ENCODE results near the gene MFN1. TPM values are rescaled to one million over a fixed set of nuclear protein-coding genes. Genes with fewer than 3 reads are reported as not detected.

The MFN1 gene
- total and polyA plus RNA-seq, 4 donors: 9.9 to 61.3 (median 40.7) TPM

DNA sequence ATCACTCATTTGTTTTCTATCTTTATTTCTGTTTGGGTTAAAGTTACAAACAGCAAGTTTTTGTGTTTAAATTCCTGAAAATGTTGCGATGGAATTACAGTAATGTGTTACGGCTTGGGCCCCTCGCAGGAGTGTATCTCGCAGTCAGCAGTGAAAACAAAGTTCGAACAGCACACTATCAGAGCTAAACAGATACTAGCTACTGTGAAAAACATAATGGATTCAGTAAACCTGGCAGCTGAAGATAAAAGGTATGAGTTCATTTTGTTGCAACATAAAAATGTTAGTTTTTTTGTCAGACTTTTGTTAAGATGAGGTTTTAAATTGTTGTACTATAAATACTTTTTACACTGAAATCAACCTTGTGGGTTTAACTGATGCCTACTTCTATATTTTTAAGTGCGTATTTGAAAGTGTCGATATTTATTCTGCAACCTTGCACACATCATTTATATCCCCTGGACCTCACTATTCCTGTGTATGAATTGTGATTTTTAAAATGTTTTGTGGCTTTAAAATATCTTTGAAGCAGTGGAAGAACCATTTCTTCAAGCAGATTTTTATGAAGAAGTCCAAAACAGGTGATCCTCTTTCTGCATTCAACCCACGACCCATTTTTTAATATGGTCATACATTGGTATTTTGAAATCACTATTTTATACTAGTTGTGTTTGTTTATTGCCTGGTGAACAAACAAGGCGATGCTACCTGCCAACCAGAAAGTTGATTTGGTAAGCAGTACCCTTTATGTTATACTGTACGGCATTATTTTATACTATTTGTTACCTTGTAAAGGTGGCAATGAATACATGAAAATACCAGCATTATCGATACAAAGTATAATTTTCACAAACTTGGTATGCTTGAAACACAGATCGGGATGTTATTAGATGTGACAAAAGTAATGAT is 27.8 kb downstream of the MFN1 start:
- intact Hi-C loops (cut with DNase I): no loop called here
- ATAC-seq (ENCODE audit: low FRiP score): no peak
- DNase-seq: no peak
- 89 to 90% methylated on average over 12 of the region's 12 CpGs for WGBS, 2 donors
- Histone ChIP-seq H3K9me3 (ENCODE audit: control insufficient read depth, low read length) (no peaks in the 10 kb centered on the region), H3K4me1 (ENCODE audit: control insufficient read depth in 1 of 2, insufficient read depth in 2 of 2, low read length in 2 of 2) (no peaks in the 10 kb centered on the region), H3K36me3 (ENCODE audit: control insufficient read depth in 1 of 2, insufficient read depth in 2 of 2, low read length in 1 of 2) (no peaks in the 10 kb centered on the region), H3K27me3 (ENCODE audit: control insufficient read depth in 1 of 2, insufficient read depth in 2 of 2, low read length in 1 of 2) (no peaks in the 10 kb centered on the region), H3K27ac (ENCODE audit: low read depth in 1 of 2, low read length in 2 of 2) (no peak overlapping the region), H3K4me3 (ENCODE audit: low read length in 2 of 2) (no peak overlapping the region)

DNA sequence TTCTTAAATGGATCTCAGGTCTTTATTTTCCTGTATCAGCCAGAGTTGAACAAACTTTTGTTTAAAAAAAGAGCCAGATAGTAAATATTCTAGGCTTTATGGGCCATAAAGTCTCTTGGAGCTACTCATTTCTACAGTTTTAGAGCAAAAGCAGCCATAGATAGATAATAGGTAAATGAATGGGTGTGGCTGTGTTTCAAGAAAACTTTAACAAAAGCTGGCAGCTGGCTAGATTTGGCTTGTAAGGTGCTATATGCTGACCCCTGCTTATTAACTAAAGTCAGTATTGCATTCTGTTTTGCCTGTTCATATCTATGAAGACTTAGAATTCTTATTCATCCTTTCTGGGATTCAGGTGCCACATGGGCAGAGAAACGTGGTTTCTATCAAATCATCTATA is 29.0 kb downstream of the MFN1 start:
- intact Hi-C loops (cut with DNase I): no loop called here
- Histone ChIP-seq H3K27ac (ENCODE audit: low read depth in 1 of 2, low read length in 2 of 2) (no peak overlapping the region), H3K36me3 (ENCODE audit: control insufficient read depth in 1 of 2, insufficient read depth in 2 of 2, low read length in 1 of 2) (no peaks in the 10 kb centered on the region), H3K27me3 (ENCODE audit: control insufficient read depth in 1 of 2, insufficient read depth in 2 of 2, low read length in 1 of 2) (no peaks in the 10 kb centered on the region), H3K9me3 (ENCODE audit: control insufficient read depth, low read length) (no peaks in the 10 kb centered on the region), H3K4me3 (ENCODE audit: low read length in 2 of 2) (no peak overlapping the region), H3K4me1 (ENCODE audit: control insufficient read depth in 1 of 2, insufficient read depth in 2 of 2, low read length in 2 of 2) (no peaks in the 10 kb centered on the region)
- 84 to 94% methylated on average over 1 of the region's 1 CpG for WGBS, 2 donors
- DNase-seq: no peak
- ATAC-seq (ENCODE audit: low FRiP score): no peak

DNA sequence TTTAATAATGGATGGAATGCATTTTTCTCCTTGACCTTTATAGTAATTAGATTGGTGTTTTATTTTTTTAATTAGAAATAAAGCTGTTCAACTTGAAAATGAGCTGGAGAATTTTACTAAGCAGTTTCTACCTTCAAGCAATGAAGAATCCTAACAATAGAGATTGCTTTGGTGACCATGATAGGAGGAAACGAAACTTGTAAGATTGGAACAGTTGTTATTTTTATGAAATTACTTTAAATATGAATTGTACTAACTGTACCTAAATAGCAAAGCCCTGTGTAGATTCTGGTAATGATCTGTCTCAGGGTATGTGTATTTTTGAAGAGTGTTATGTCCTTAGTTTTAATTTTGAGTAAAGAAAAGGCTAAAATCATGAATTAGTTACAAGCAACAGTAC is 44.4 kb downstream of the MFN1 start:
- no peaks in the 10 kb centered on the region for H3K9me3 ChIP-seq (ENCODE audit: control insufficient read depth, low read length)
- no peaks in the 10 kb centered on the region for H3K27me3 ChIP-seq (ENCODE audit: control insufficient read depth in 1 of 2, insufficient read depth in 2 of 2, low read length in 1 of 2)
- DNase-seq (no peak), ATAC-seq (ENCODE audit: low FRiP score) (no peak)
- H3K4me1 ChIP-seq (ENCODE audit: control insufficient read depth in 1 of 2, insufficient read depth in 2 of 2, low read length in 2 of 2): no peaks in the 10 kb centered on the region
- peaks cover 1 to 2% of the 10 kb centered on the region in 2 donors for H3K36me3 ChIP-seq (ENCODE audit: control insufficient read depth in 1 of 2, insufficient read depth in 2 of 2, low read length in 1 of 2)
- H3K27ac ChIP-seq (ENCODE audit: low read depth in 1 of 2, low read length in 2 of 2): no peak overlapping the region
- 67 to 68% methylated on average over 1 of the region's 1 CpG for WGBS, 2 donors
- intact Hi-C loops (cut with DNase I): no loop called here
- no peak overlapping the region for H3K4me3 ChIP-seq (ENCODE audit: low read length in 2 of 2)

DNA sequence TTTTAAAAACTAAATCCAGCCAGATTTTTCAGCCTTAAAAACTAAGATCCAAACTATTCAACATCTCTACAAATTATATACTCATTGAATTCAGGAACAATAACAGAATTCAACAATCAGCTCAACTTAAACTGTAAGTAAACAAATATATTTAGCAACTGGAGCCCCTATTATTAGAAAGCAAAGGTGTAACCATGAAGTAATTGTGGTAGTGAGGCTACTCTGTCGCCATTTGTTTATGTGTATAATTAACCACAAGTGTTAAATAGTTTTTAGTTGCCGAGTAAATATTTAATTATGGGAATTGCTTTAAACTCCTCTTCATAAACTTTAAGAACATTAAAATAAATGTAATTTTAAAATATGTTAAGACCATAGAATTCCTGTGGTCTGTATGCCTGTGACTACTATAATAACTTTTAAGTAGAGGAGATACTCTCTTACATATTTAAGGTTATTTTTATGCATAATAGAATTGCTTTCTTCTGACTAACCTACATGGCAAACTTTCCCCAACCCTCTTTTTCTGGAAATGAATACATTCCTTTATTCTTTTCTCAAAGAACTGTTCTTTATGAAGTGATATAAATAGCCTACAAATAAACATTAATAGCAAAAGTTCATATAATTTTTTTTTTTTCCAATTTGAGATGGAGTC is 51.2 kb downstream of the MFN1 start:
- Histone ChIP-seq H3K27me3 (ENCODE audit: control insufficient read depth in 1 of 2, insufficient read depth in 2 of 2, low read length in 1 of 2) (no peaks in the 10 kb centered on the region), H3K4me3 (ENCODE audit: low read length in 2 of 2) (no peak overlapping the region), H3K9me3 (ENCODE audit: control insufficient read depth, low read length) (no peaks in the 10 kb centered on the region), H3K27ac (ENCODE audit: low read depth in 1 of 2, low read length in 2 of 2) (no peak overlapping the region), H3K36me3 (ENCODE audit: control insufficient read depth in 1 of 2, insufficient read depth in 2 of 2, low read length in 1 of 2) (peaks cover 0 to 3% of the 10 kb centered on the region in 2 donors), H3K4me1 (ENCODE audit: control insufficient read depth in 1 of 2, insufficient read depth in 2 of 2, low read length in 2 of 2) (no peaks in the 10 kb centered on the region)
- ATAC-seq (ENCODE audit: low FRiP score) (no peak), DNase-seq (no peak)
- intact Hi-C loops (cut with DNase I): no loop called here
- WGBS, 2 donors: 78 to 80% methylated on average over 2 of the region's 2 CpGs

DNA sequence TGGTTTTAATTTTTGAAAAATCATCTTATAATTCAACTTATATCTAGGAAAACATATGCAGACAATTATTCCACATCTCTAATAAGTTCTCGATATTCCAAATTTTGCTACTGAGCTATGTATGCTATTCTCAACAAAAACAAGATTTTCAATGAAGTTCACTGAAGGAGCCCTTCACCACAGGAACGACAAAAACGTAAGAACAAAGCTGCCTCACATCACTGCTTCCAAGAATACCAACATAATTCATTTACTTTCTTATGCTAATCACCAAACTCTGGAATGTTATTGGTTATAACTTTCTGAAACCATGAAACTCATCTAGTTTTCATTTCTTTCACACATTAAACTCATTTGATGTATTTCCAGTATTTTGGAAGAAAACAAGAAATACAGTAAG is 54.1 kb downstream of the MFN1 start:
- intact Hi-C loops (cut with DNase I): no loop called here
- H3K36me3 ChIP-seq (ENCODE audit: control insufficient read depth in 1 of 2, insufficient read depth in 2 of 2, low read length in 1 of 2): peaks cover 4 to 5% of the 10 kb centered on the region in 2 donors
- ATAC-seq (ENCODE audit: low FRiP score): no peak
- 36 to 51% methylated on average over 3 of the region's 3 CpGs for WGBS, 2 donors
- no peaks in the 10 kb centered on the region for H3K27me3 ChIP-seq (ENCODE audit: control insufficient read depth in 1 of 2, insufficient read depth in 2 of 2, low read length in 1 of 2)
- H3K27ac ChIP-seq (ENCODE audit: low read depth in 1 of 2, low read length in 2 of 2): no peak overlapping the region
- no peak for DNase-seq
- H3K9me3 ChIP-seq (ENCODE audit: control insufficient read depth, low read length): no peaks in the 10 kb centered on the region
- H3K4me3 ChIP-seq (ENCODE audit: low read length in 2 of 2): no peak overlapping the region
- H3K4me1 ChIP-seq (ENCODE audit: control insufficient read depth in 1 of 2, insufficient read depth in 2 of 2, low read length in 2 of 2): no peaks in the 10 kb centered on the region

DNA sequence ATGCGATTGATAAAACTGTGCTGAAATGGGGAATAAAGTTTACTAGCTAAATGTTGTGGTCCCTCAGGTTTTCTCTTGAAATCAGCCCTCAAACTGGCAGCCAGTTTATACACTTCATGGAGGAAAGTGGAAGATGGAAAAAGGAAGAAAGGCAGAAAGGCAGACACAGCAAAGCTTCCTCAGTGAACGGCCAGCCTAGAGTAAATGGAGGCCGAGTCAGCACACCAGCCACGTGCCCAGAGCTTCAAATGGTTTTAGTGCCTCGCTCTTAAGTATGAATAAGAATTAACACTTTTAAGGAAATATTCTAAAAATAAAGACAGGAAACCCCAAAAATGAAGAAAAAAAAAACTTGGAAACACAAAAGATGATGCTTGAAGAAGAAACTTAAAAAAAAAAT is 55.5 kb downstream of the MFN1 start:
- WGBS, 2 donors: 66 to 67% methylated on average over 5 of the region's 5 CpGs
- DNase-seq (no peak), ATAC-seq (ENCODE audit: low FRiP score) (no peak)
- H3K27ac ChIP-seq (ENCODE audit: low read depth in 1 of 2, low read length in 2 of 2): no peak overlapping the region
- H3K36me3 ChIP-seq (ENCODE audit: control insufficient read depth in 1 of 2, insufficient read depth in 2 of 2, low read length in 1 of 2): peaks cover 4 to 8% of the 10 kb centered on the region in 2 donors
- no peak overlapping the region for H3K4me3 ChIP-seq (ENCODE audit: low read length in 2 of 2)
- intact Hi-C loops (cut with DNase I): no loop called here
- H3K4me1 ChIP-seq (ENCODE audit: control insufficient read depth in 1 of 2, insufficient read depth in 2 of 2, low read length in 2 of 2): no peaks in the 10 kb centered on the region
- H3K27me3 ChIP-seq (ENCODE audit: control insufficient read depth in 1 of 2, insufficient read depth in 2 of 2, low read length in 1 of 2): no peaks in the 10 kb centered on the region
- H3K9me3 ChIP-seq (ENCODE audit: control insufficient read depth, low read length): no peaks in the 10 kb centered on the region

DNA sequence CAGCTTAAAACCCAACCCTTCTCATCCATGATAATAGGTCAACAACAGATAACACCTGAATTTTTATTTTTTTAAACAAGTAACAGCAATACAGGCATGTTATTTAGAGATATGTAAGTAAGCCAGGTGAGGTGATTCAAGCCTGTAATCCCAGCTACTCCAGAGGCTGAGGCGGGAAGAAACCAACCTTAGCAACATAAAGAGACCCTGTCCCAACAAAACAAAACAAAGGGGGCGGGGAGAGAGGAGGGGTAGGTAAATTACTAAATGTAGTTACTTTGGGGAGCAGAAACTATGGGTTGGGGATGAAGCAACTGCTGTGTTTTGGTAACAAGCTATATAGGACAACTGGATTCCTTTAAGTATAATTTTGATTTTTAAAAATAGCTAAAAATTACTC is 56.8 kb downstream of the MFN1 start:
- Histone ChIP-seq H3K4me3 (ENCODE audit: low read length in 2 of 2) (no peak overlapping the region), H3K9me3 (ENCODE audit: control insufficient read depth, low read length) (no peaks in the 10 kb centered on the region), H3K4me1 (ENCODE audit: control insufficient read depth in 1 of 2, insufficient read depth in 2 of 2, low read length in 2 of 2) (no peaks in the 10 kb centered on the region), H3K27ac (ENCODE audit: low read depth in 1 of 2, low read length in 2 of 2) (no peak overlapping the region), H3K36me3 (ENCODE audit: control insufficient read depth in 1 of 2, insufficient read depth in 2 of 2, low read length in 1 of 2) (peaks cover 4 to 8% of the 10 kb centered on the region in 2 donors), H3K27me3 (ENCODE audit: control insufficient read depth in 1 of 2, insufficient read depth in 2 of 2, low read length in 1 of 2) (no peaks in the 10 kb centered on the region)
- 89% methylated on average over 2 of the region's 2 CpGs for WGBS, 2 donors
- intact Hi-C loops (cut with DNase I): no loop called here
- no peak for DNase-seq
- no peak for ATAC-seq (ENCODE audit: low FRiP score)

DNA sequence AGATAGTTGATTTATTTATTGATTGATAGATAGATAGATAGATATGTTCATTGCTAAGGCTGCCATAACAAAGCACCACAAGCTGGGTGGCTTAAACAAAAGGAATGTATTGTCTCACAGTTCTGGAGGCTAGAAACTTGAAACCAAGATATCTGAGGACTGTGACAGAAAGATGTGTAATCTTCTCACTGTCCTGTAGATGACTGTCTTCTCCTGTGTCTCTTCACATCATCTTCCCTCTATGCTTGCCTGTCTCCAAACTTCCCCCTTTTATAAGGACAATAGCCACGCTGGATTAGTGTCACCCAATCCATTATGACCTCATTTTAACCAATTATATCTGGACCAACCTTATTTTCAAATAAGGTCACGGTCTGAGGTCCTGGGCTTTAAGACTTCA is 62.8 kb downstream of the MFN1 start:
- DNase-seq (no peak), ATAC-seq (ENCODE audit: low FRiP score) (no peak)
- Histone ChIP-seq H3K36me3 (ENCODE audit: control insufficient read depth in 1 of 2, insufficient read depth in 2 of 2, low read length in 1 of 2) (peaks cover 5 to 6% of the 10 kb centered on the region in 2 donors), H3K9me3 (ENCODE audit: control insufficient read depth, low read length) (no peaks in the 10 kb centered on the region), H3K27me3 (ENCODE audit: control insufficient read depth in 1 of 2, insufficient read depth in 2 of 2, low read length in 1 of 2) (no peaks in the 10 kb centered on the region), H3K27ac (ENCODE audit: low read depth in 1 of 2, low read length in 2 of 2) (no peak overlapping the region), H3K4me3 (ENCODE audit: low read length in 2 of 2) (no peak overlapping the region), H3K4me1 (ENCODE audit: control insufficient read depth in 1 of 2, insufficient read depth in 2 of 2, low read length in 2 of 2) (no peaks in the 10 kb centered on the region)
- WGBS, 2 donors: 93 to 94% methylated on average over 2 of the region's 2 CpGs
- intact Hi-C loops (cut with DNase I): no loop called here

DNA sequence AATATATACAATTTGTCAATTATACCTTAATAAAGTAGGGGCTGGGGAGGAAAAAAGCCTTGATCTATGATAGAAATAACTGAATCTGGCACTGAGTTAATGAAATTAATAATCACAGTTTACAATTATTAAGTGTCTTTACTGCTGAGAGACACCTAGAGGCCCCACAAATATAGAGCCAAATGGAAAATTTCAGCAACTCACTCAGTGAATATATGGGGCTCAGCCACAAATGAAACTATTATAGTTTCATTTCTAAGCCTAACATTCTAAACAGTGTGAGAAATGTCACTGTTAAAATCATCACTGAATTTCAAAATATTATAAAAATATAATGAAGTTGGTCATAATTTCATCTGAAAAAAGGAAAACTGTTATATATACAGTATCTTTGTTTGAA is 63.5 kb downstream of the MFN1 start:
- no peak overlapping the region for H3K4me3 ChIP-seq (ENCODE audit: low read length in 2 of 2)
- ATAC-seq (ENCODE audit: low FRiP score) (no peak), DNase-seq (no peak)
- H3K27me3 ChIP-seq (ENCODE audit: control insufficient read depth in 1 of 2, insufficient read depth in 2 of 2, low read length in 1 of 2): no peaks in the 10 kb centered on the region
- no peak overlapping the region for H3K27ac ChIP-seq (ENCODE audit: low read depth in 1 of 2, low read length in 2 of 2)
- peaks cover 4 to 6% of the 10 kb centered on the region in 2 donors for H3K36me3 ChIP-seq (ENCODE audit: control insufficient read depth in 1 of 2, insufficient read depth in 2 of 2, low read length in 1 of 2)
- intact Hi-C loops (cut with DNase I): no loop called here
- no peaks in the 10 kb centered on the region for H3K9me3 ChIP-seq (ENCODE audit: control insufficient read depth, low read length)
- H3K4me1 ChIP-seq (ENCODE audit: control insufficient read depth in 1 of 2, insufficient read depth in 2 of 2, low read length in 2 of 2): no peaks in the 10 kb centered on the region

Measured in aorta (tissue), 5 donors.